ENCODE measurements around the gene SRRM3. TPM values are rescaled to one million over a fixed set of nuclear protein-coding genes. Genes with fewer than 3 reads are reported as not detected.

Gene SRRM3
- total and polyA plus RNA-seq, 9 of the 15 experiments (the other 6 are each of a cell fraction or from before 2014, with no cell fraction given): 0.04 to 0.91 (median 0.46) TPM; not detected in 2

- no peak for TF ChIP-seq RERE (CRISPR knock-in tag; IDR thresholded peaks at IDR 0.05; ENCODE audit: borderline replicate concordance)
- peak; percentile 60 for TF ChIP-seq CCNT2 (IDR thresholded peaks at IDR 0.05; ENCODE audit: borderline replicate concordance, extremely low read depth, insufficient read length, low read depth, low read length)
- no peak for TF ChIP-seq TSC22D4 (tag; IDR thresholded peaks at IDR 0.05)
- TF ChIP-seq SMARCE1 (IDR thresholded peaks at IDR 0.05): no peak
- TF ChIP-seq POLR2G (IDR thresholded peaks at IDR 0.05; ENCODE audit: low read depth, low read length): peak; percentile 38; the same call in 1 of the 2 replicates
- no peak for TF ChIP-seq TRIM25 (IDR thresholded peaks at IDR 0.05; ENCODE audit: borderline replicate concordance)
- TF ChIP-seq NONO (IDR thresholded peaks at IDR 0.05; ENCODE audit: low read depth in 2 of 2, low read length in 1 of 2): peak in 1 of 2 experiments; percentile 48; a peak in 1 of 4 replicates
- no peak for TF ChIP-seq ILK (tag; IDR thresholded peaks at IDR 0.05; ENCODE audit: borderline replicate concordance, low read depth)
- TF ChIP-seq SIRT6 (IDR thresholded peaks at IDR 0.05; ENCODE audit: low read depth, low read length): no peak
- TF ChIP-seq KLF6 (CRISPR knock-in tag; IDR thresholded peaks at IDR 0.05; ENCODE audit: borderline replicate concordance): no peak
- TF ChIP-seq SMARCA5 (IDR thresholded peaks at IDR 0.05): 0 out of 2 replicates have a peak, but pooled peaks have one; percentile 23
- peak; percentile 96 for TF ChIP-seq CEBPB (tag; IDR thresholded peaks at IDR 0.05)
- 0 out of 2 replicates have a peak, but pooled peaks have one; percentile 13 for TF ChIP-seq NFATC3 (IDR thresholded peaks at IDR 0.05)
- TF ChIP-seq ZC3H8 (IDR thresholded peaks at IDR 0.05): no peak
- no peak for TF ChIP-seq ZBTB7A (IDR thresholded peaks at IDR 0.05; ENCODE audit: borderline replicate concordance, control insufficient read depth, low read depth, low read length)
- no peak for TF ChIP-seq ZNF184 (CRISPR knock-in tag; IDR thresholded peaks at IDR 0.05)
- TF ChIP-seq NFYB (IDR thresholded peaks at IDR 0.05; ENCODE audit: extremely low read depth, insufficient read length): no peak
- TF ChIP-seq ZNF3 (CRISPR knock-in tag; IDR thresholded peaks at IDR 0.05): no peak
- 0 out of 2 replicates have a peak, but pooled peaks have one; percentile 17 for TF ChIP-seq ETV5 (CRISPR knock-in tag; IDR thresholded peaks at IDR 0.05; ENCODE audit: low read depth)
These were observed 117.0 kb downstream of the SRRM3 start (continued) for GRCh38 chr7:76318488-76319353.

Measured in K562 (cell line).